NCI-H510A (cell line): Measurements from ENCODE around the gene GALNT7.
"Not testable (repeated sequence)": the region's sequence is repeated elsewhere in the genome, so short reads cannot be mapped to it uniquely, and the experiment has no call there.

ENCODE experiments used
- DNase-seq: peaks from one replicate; lab custom pipeline; 2025; lab: John Stamatoyannopoulos, UW

The GALNT7 gene

GRCh38 chr4:173167758-173168395 is 734 bp upstream of the GALNT7 start:
- DNase-seq: peak; percentile 14

- DNase-seq: no peak
These were observed 492 bp downstream of the GALNT7 start for GRCh38 chr4:173169178-173169427.

- DNase-seq: peak; percentile 21
These were observed 994 bp downstream of the GALNT7 start for GRCh38 chr4:173169428-173170181.

- no peak for DNase-seq
These were observed 1.7 kb downstream of the GALNT7 start for GRCh38 chr4:173170182-173170778.

- DNase-seq: no peak
These were observed 2.5 kb downstream of the GALNT7 start for GRCh38 chr4:173171098-173171497.

- DNase-seq: no peak
These were observed 3.4 kb downstream of the GALNT7 start for GRCh38 chr4:173171987-173172386.

- no peak for DNase-seq
These were observed 5.6 kb downstream of the GALNT7 start for GRCh38 chr4:173174184-173174583.

GRCh38 chr4:173174594-173175012 is 6.0 kb downstream of the GALNT7 start:
- DNase-seq: no peak

GRCh38 chr4:173176010-173176409 is 7.4 kb downstream of the GALNT7 start:
- no peak for DNase-seq

GRCh38 chr4:173177232-173177631 is 8.6 kb downstream of the GALNT7 start:
- no peak for DNase-seq

GRCh38 chr4:173178144-173178543 is 9.5 kb downstream of the GALNT7 start:
- DNase-seq: no peak

GRCh38 chr4:173181848-173182247 is 13.2 kb downstream of the GALNT7 start:
- no peak for DNase-seq

- no peak for DNase-seq
These were observed 13.8 kb downstream of the GALNT7 start for GRCh38 chr4:173182403-173182802.

- not testable (repeated sequence) for DNase-seq
These were observed 15.1 kb downstream of the GALNT7 start for GRCh38 chr4:173183659-173184247.

- DNase-seq: no peak
These were observed 17.4 kb downstream of the GALNT7 start for GRCh38 chr4:173185847-173186510.

- DNase-seq: no peak
These were observed 19.1 kb downstream of the GALNT7 start for GRCh38 chr4:173187732-173188131.

GRCh38 chr4:173188648-173189047 is 20.0 kb downstream of the GALNT7 start:
- no peak for DNase-seq

GRCh38 chr4:173189117-173189693 is 20.6 kb downstream of the GALNT7 start:
- DNase-seq: no peak

GRCh38 chr4:173191623-173192041 is 23.0 kb downstream of the GALNT7 start:
- DNase-seq: no peak

GRCh38 chr4:173192375-173193162 is 24.0 kb downstream of the GALNT7 start:
- no peak for DNase-seq

- DNase-seq: no peak
These were observed 25.5 kb downstream of the GALNT7 start for GRCh38 chr4:173194157-173194556.
